Mammary epithelial cell (primary cell): ENCODE data around the gene ADCK1.

Experiments used
- EZH2 ChIP-seq: IDR thresholded peaks from 2 replicates; pipeline ENCODE4 v1.6.1; 2012; ENCODE audit warnings: low read length, inconsistent platforms, borderline replicate concordance
- TF ChIP-seq, protein P1 (sequence below), 2 donors: IDR thresholded peaks in 1 of 2; conservative IDR thresholded peaks in 1 of 2; 2 replicates each; pipeline ENCODE4 v1.5.1; 2011 to 2012; ENCODE audit warnings: inconsistent platforms in 2 of 2, low read length in 2 of 2, mild to moderate bottlenecking in 2 of 2, control low read depth in 1 of 2, low read depth in 1 of 2; ENCODE audit not compliant: insufficient read depth in 1 of 2; ENCODE audit errors: extremely low read depth in 1 of 2

GRCh38 chr14:77912754-77913556 is 113.0 kb downstream of the ADCK1 start:
- TF ChIP-seq EZH2: no peak
- TF ChIP-seq, protein P1, sequence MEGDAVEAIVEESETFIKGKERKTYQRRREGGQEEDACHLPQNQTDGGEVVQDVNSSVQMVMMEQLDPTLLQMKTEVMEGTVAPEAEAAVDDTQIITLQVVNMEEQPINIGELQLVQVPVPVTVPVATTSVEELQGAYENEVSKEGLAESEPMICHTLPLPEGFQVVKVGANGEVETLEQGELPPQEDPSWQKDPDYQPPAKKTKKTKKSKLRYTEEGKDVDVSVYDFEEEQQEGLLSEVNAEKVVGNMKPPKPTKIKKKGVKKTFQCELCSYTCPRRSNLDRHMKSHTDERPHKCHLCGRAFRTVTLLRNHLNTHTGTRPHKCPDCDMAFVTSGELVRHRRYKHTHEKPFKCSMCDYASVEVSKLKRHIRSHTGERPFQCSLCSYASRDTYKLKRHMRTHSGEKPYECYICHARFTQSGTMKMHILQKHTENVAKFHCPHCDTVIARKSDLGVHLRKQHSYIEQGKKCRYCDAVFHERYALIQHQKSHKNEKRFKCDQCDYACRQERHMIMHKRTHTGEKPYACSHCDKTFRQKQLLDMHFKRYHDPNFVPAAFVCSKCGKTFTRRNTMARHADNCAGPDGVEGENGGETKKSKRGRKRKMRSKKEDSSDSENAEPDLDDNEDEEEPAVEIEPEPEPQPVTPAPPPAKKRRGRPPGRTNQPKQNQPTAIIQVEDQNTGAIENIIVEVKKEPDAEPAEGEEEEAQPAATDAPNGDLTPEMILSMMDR (conservative IDR thresholded peaks at IDR 0.05 in 1 of 2, IDR thresholded peaks at IDR 0.05 in 1 of 2; ENCODE audit: extremely low read depth in 1 of 2, insufficient read depth in 1 of 2, low read depth in 1 of 2, low read length in 2 of 2): no peak
